GM19438 (cell line): ENCODE results near the gene MINK1.

ENCODE experiments used
- ATAC-seq: cut with Tn5 transposase; IDR thresholded peaks from one replicate; pipeline ENCODE4 v1.9.1; 2021; ENCODE audit warnings: low read depth; ENCODE audit not compliant: unreplicated experiment

MINK1 gene

GRCh38 chr17:4945176-4945943 lies 112.2 kb downstream of the MINK1 start:
- ATAC-seq: no peak

- ATAC-seq: no peak
These were observed 112.8 kb downstream of the MINK1 start for GRCh38 chr17:4945944-4946280.

- no peak for ATAC-seq
These were observed 113.3 kb downstream of the MINK1 start for GRCh38 chr17:4946312-4946976.

- ATAC-seq: no peak
These were observed 113.9 kb downstream of the MINK1 start for GRCh38 chr17:4947010-4947410.
